HepG2 (cell line): ENCODE measurements around the gene NEDD4. TPM values are rescaled to one million over a fixed set of nuclear protein-coding genes. Genes with fewer than 3 reads are reported as not detected.

Experiments used
- ATAC-seq: fragments of 200-7000 bp; cut with Tn5 transposase; 3 replicates; pipeline ENCODE4 v1.9.1; 2020; ENCODE audit warnings: mild to moderate bottlenecking, moderate library complexity
- BruUV-seq: library from RNA; stranded (reverse); fragments of 400-500 nt; replicated peaks from 2 replicates; lab custom pipeline; 2021; lab: Mats Ljungman, UMichigan
- CTCF ChIA-PET: fragments of 300-600 bp; formaldehyde crosslinking; extraction: SDS; loops from one replicate; lab custom pipeline; 2021; ENCODE audit warnings: low total read pairs, inconsistent platforms, low intra/inter-chr PET ratio; lab: Yijun Ruan, JAX
- POLR2A ChIA-PET: fragments of 350-600 bp; sonication (Branson Sonifier 250); formaldehyde crosslinking; loops from one replicate; lab custom pipeline; 2020; ENCODE audit warnings: antibody characterized with exemption, inconsistent platforms; lab: Yijun Ruan, JAX
- DNase-seq: peaks from one replicate; pipeline ENCODE4 v3.0.0-alpha.2; 2015; ENCODE audit warnings: low spot score
- FAIRE-seq: peaks from 3 replicates; lab custom pipeline; 2011; peaks lifted over from hg19 to GRCh38; lab: Jason Lieb, UNC
- H2AFZ ChIP-seq: one replicate; pipeline ENCODE4 v1.6.1; 2011; ENCODE audit warnings: low read length, inconsistent platforms
- H3K27ac ChIP-seq: fragments of 300-600 bp; 3 replicates; pipeline ENCODE4 v1.8.0; 2011; ENCODE audit warnings: mixed run types, mild to moderate bottlenecking, mixed read lengths, low read length, inconsistent platforms; ENCODE audit not compliant: insufficient read depth; ENCODE audit errors: extremely low read length
- H3K27me3 ChIP-seq, 2 experiments: fragments of 200-600 bp in 1 of 2; 2 replicates in 1 of 2; 3 replicates in 1 of 2; pipeline versions ENCODE4 v1.6.0 to v1.8.0; 2011; ENCODE audit warnings: low read length in 2 of 2, mild to moderate bottlenecking in 2 of 2, moderate library complexity in 2 of 2, inconsistent platforms in 1 of 2; ENCODE audit not compliant: insufficient read depth in 2 of 2, control insufficient read depth in 1 of 2
- H3K36me3 ChIP-seq, 2 experiments: fragments of 200-600 bp in 1 of 2; replicated peaks in 1 of 2; 2 replicates in 1 of 2; 3 replicates in 1 of 2; pipeline versions ENCODE4 v1.5.1 to v1.8.0; 2011; ENCODE audit warnings: low read length in 2 of 2, inconsistent platforms in 1 of 2; ENCODE audit not compliant: insufficient read depth in 2 of 2, control insufficient read depth in 1 of 2
- H3K4me1 ChIP-seq: 2 replicates; pipeline ENCODE4 v1.5.1; 2012; ENCODE audit warnings: low read length, inconsistent platforms; ENCODE audit not compliant: insufficient read depth
- H3K4me2 ChIP-seq: 2 replicates; pipeline ENCODE4 v1.6.0; 2011; ENCODE audit warnings: low read depth, low read length, inconsistent platforms
- H3K4me3 ChIP-seq, 3 experiments: fragments of 200-600 bp in 1 of 3; sonication (generic), shearing (Covaris generic) in 1 of 3; replicated peaks in 1 of 3; 2 replicates each; pipeline ENCODE4 v1.5.1; 2011 to 2016; ENCODE audit warnings: low read length in 3 of 3, inconsistent platforms in 2 of 3, low read depth in 2 of 3, mild to moderate bottlenecking in 2 of 3, control low read depth in 1 of 3, mixed read lengths in 1 of 3; ENCODE audit not compliant: insufficient read depth in 1 of 3
- H3K79me2 ChIP-seq: one replicate; pipeline ENCODE4 v1.6.1; 2011; ENCODE audit warnings: low read length, inconsistent platforms; ENCODE audit not compliant: insufficient read depth
- H3K9ac ChIP-seq: 2 replicates; pipeline ENCODE4 v1.6.0; 2011; ENCODE audit warnings: mild to moderate bottlenecking, low read depth, low read length, inconsistent platforms; ENCODE audit not compliant: insufficient read depth
- H3K9me3 ChIP-seq: 2 replicates; pipeline ENCODE4 v1.5.1; 2012; ENCODE audit warnings: mild to moderate bottlenecking, low read length
- H4K20me1 ChIP-seq: 2 replicates; pipeline ENCODE4 v1.6.0; 2011; ENCODE audit warnings: inconsistent platforms, mild to moderate bottlenecking, low read length, moderate library complexity; ENCODE audit not compliant: insufficient read depth
- CAMTA2 ChIP-seq: sonication (generic); formaldehyde crosslinking; IDR thresholded peaks from 2 replicates; pipeline ENCODE4 v1.4.0; 2020; ENCODE audit warnings: mild to moderate bottlenecking, missing genetic modification reagents, borderline replicate concordance
- HOXA3 ChIP-seq: sonication (generic); formaldehyde crosslinking; IDR thresholded peaks from 2 replicates; pipeline ENCODE4 v1.5.0; 2020; ENCODE audit warnings: missing genetic modification reagents
- HOXA5 ChIP-seq: sonication (generic); formaldehyde crosslinking; IDR thresholded peaks from 2 replicates; pipeline ENCODE4 v1.4.0; 2020; ENCODE audit warnings: missing genetic modification reagents
- IRX3 ChIP-seq: sonication (generic); formaldehyde crosslinking; IDR thresholded peaks from 2 replicates; pipeline ENCODE4 v1.8.1; 2023; ENCODE audit warnings: mild to moderate bottlenecking, low read depth, missing genetic modification reagents, borderline replicate concordance
- KDM2A ChIP-seq: sonication (generic); formaldehyde crosslinking; IDR thresholded peaks from 2 replicates; pipeline ENCODE4 v1.4.0; 2020; ENCODE audit warnings: low read depth, missing genetic modification reagents, borderline replicate concordance
- KDM6A ChIP-seq: IDR thresholded peaks from 2 replicates; pipeline ENCODE4 v1.6.1; 2016; ENCODE audit warnings: low read depth
- PRPF4 ChIP-seq: fragments of 200-400 bp; formaldehyde crosslinking; IDR thresholded peaks from 2 replicates; pipeline ENCODE4 v1.6.1; 2016; ENCODE audit warnings: low read length, low read depth; ENCODE audit not compliant: poor library complexity, severe bottlenecking
- RARG ChIP-seq: sonication (generic); formaldehyde crosslinking; IDR thresholded peaks from 2 replicates; pipeline ENCODE4 v1.4.0; 2020; ENCODE audit warnings: low read depth, mild to moderate bottlenecking, missing genetic modification reagents
- TEAD3 ChIP-seq: optimal IDR thresholded peaks from 2 replicates; pipeline ENCODE3; 2016; ENCODE audit warnings: borderline replicate concordance
- TP53 ChIP-seq: sonication (generic); formaldehyde crosslinking; conservative IDR thresholded peaks from 2 replicates; pipeline ENCODE4 v1.4.0; 2020; ENCODE audit warnings: missing genetic modification reagents
- ZNF230 ChIP-seq: sonication (generic); formaldehyde crosslinking; IDR thresholded peaks from 2 replicates; pipeline ENCODE4 v1.4.0; 2020; ENCODE audit warnings: mild to moderate bottlenecking, missing genetic modification reagents
- WGBS: methylation state at CpG from one replicate; pipeline ENCODE4 v1.1.6; 2017; ENCODE audit warnings: low lambda C conversion rate; 5-methylcytosine and 5-hydroxymethylcytosine counted together
- in situ Hi-C: cut with HindIII; loops from 2 replicates; pipeline ENCODE4 v1.10.0; 2017; ENCODE audit warnings: low pct_unique_long_range_greater_than_20kb; ENCODE audit not compliant: extremely low pct_ligation_motif_present
- intact Hi-C: fragments of 100-400 bp; cut with micrococcal nuclease; formaldehyde crosslinking; loops from one replicate; pipeline ENCODE4 v1.10.0; 2022; ENCODE audit not compliant: unreplicated experiment
- polyA plus RNA-seq, 8 experiments: library from polyadenylated mRNA; depleted of rRNA in 3 of 8; stranded (reverse) in 7 of 8; unstranded in 1 of 8; fragments of >200 nt; fragmentation: Illumina TruSeq in 4 of 8; extraction: Trizol in 4 of 8; gene quantifications; 2 replicates each; pipeline versions ENCODE4 v1.2.1 to v1.2.3, GENCODE V29; 2011 to 2016; ENCODE audit warnings: low read depth in 4 of 8, missing spikeins in 1 of 8, mixed read lengths in 1 of 8; ENCODE audit not compliant: insufficient read depth in 1 of 8
- total RNA-seq, 5 experiments: library from RNA; depleted of rRNA; stranded (reverse); fragments of >200 nt; fragmentation: Illumina TruSeq; extraction: Trizol; gene quantifications; 2 replicates each; pipeline ENCODE4 v1.2.3, GENCODE V29; 2016; ENCODE audit warnings: low read depth in 1 of 5
- TF ChIP-seq, protein P1 (sequence below): sonication (generic); formaldehyde crosslinking; IDR thresholded peaks from 2 replicates; pipeline ENCODE4 v1.5.0; 2020; ENCODE audit warnings: mild to moderate bottlenecking, missing genetic modification reagents
- TF ChIP-seq, protein P2 (sequence below): sonication (generic); formaldehyde crosslinking; IDR thresholded peaks from 2 replicates; pipeline ENCODE4 v1.4.0; 2020; ENCODE audit warnings: missing genetic modification reagents
- TF ChIP-seq, protein P3 (sequence below): sonication (generic); formaldehyde crosslinking; IDR thresholded peaks from 2 replicates; pipeline ENCODE4 v1.8.1; 2023; ENCODE audit warnings: missing genetic modification reagents, inconsistent platforms, borderline replicate concordance
- TF ChIP-seq, protein P4 (sequence below): sonication (generic); formaldehyde crosslinking; conservative IDR thresholded peaks from 2 replicates; pipeline ENCODE4 v1.5.0; 2020; ENCODE audit warnings: missing genetic modification reagents
- TF ChIP-seq, protein P5 (sequence below): IDR thresholded peaks from 2 replicates; pipeline ENCODE4 v1.6.1; 2016; ENCODE audit warnings: mild to moderate bottlenecking, missing biosample characterization, missing genetic modification reagents

NEDD4 gene
- total and polyA plus RNA-seq, 2 of the 13 experiments (the other 11 are each of a cell fraction or from before 2014, with no cell fraction given) = 10.4 to 13.0 TPM

DNA sequence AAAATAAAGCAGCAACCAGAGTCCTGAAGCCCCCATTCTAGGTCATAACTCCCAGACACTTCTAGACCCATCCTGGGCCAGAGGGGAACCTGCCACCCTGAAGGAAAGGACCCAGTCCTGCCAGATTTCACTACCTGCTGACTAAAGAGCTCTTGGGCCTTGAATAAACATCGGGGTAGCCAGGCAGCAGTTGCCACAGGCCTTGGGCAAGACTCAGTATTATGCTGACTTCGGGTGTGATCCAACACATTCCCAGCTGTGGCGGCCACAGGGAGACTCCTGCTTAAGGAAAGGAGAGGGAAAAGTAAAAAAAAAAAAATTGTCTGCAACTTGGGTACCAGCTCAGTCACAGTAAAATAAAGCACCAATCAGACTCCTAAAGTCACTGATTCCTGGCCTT, 23.8 kb downstream of the NEDD4 start:
- no peaks in the 10 kb centered on the region for H3K27me3 ChIP-seq
- H3K9ac ChIP-seq = no peak overlapping the region
- no peak overlapping the region for H3K27ac ChIP-seq
- POLR2A ChIA-PET = no interaction called here
- no TSS peak for BruUV-seq
- peaks cover 7% of the 10 kb centered on the region for H3K79me2 ChIP-seq
- 71% methylated on average over 3 of the region's 3 CpGs for WGBS
- FAIRE-seq (no peak), DNase-seq (no peak), ATAC-seq (no peak; the same call in 2 of the 3 replicates)
- intact Hi-C loops (no loop called here), in situ Hi-C loops (no loop called here)
- H3K9me3 ChIP-seq = no peaks in the 10 kb centered on the region
- peaks cover 0 to 7% of the 10 kb centered on the region in 2 experiments; a peak in 1 of 5 replicates for H3K36me3 ChIP-seq
- H2AFZ ChIP-seq = no peak overlapping the region
- H3K4me1 ChIP-seq = peaks cover 21% of the 10 kb centered on the region; the same call in 1 of the 2 replicates
- H4K20me1 ChIP-seq = no peaks in the 10 kb centered on the region
- no peak overlapping the region for H3K4me3 ChIP-seq
- H3K4me2 ChIP-seq = no peak overlapping the region
- CTCF ChIA-PET = no interaction called here
- TF ChIP-seq, protein P1, sequence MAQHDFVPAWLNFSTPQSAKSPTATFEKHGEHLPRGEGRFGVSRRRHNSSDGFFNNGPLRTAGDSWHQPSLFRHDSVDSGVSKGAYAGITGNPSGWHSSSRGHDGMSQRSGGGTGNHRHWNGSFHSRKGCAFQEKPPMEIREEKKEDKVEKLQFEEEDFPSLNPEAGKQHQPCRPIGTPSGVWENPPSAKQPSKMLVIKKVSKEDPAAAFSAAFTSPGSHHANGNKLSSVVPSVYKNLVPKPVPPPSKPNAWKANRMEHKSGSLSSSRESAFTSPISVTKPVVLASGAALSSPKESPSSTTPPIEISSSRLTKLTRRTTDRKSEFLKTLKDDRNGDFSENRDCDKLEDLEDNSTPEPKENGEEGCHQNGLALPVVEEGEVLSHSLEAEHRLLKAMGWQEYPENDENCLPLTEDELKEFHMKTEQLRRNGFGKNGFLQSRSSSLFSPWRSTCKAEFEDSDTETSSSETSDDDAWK (CRISPR knock-in tag) = no peak
- TF ChIP-seq HOXA5 = no peak
- no peak for TF ChIP-seq TP53 (CRISPR knock-in tag)
- TF ChIP-seq KDM6A (CRISPR knock-in tag) = no peak
- no peak for TF ChIP-seq HOXA3 (CRISPR knock-in tag)
- TF ChIP-seq RARG (CRISPR knock-in tag) = no peak
- TF ChIP-seq, protein P2, sequence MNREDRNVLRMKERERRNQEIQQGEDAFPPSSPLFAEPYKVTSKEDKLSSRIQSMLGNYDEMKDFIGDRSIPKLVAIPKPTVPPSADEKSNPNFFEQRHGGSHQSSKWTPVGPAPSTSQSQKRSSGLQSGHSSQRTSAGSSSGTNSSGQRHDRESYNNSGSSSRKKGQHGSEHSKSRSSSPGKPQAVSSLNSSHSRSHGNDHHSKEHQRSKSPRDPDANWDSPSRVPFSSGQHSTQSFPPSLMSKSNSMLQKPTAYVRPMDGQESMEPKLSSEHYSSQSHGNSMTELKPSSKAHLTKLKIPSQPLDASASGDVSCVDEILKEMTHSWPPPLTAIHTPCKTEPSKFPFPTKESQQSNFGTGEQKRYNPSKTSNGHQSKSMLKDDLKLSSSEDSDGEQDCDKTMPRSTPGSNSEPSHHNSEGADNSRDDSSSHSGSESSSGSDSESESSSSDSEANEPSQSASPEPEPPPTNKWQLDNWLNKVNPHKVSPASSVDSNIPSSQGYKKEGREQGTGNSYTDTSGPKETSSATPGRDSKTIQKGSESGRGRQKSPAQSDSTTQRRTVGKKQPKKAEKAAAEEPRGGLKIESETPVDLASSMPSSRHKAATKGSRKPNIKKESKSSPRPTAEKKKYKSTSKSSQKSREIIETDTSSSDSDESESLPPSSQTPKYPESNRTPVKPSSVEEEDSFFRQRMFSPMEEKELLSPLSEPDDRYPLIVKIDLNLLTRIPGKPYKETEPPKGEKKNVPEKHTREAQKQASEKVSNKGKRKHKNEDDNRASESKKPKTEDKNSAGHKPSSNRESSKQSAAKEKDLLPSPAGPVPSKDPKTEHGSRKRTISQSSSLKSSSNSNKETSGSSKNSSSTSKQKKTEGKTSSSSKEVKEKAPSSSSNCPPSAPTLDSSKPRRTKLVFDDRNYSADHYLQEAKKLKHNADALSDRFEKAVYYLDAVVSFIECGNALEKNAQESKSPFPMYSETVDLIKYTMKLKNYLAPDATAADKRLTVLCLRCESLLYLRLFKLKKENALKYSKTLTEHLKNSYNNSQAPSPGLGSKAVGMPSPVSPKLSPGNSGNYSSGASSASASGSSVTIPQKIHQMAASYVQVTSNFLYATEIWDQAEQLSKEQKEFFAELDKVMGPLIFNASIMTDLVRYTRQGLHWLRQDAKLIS (CRISPR knock-in tag) = no peak
- TF ChIP-seq CAMTA2 (CRISPR knock-in tag) = no peak
- no peak for TF ChIP-seq ZNF230 (CRISPR knock-in tag)
- TF ChIP-seq, protein P3, sequence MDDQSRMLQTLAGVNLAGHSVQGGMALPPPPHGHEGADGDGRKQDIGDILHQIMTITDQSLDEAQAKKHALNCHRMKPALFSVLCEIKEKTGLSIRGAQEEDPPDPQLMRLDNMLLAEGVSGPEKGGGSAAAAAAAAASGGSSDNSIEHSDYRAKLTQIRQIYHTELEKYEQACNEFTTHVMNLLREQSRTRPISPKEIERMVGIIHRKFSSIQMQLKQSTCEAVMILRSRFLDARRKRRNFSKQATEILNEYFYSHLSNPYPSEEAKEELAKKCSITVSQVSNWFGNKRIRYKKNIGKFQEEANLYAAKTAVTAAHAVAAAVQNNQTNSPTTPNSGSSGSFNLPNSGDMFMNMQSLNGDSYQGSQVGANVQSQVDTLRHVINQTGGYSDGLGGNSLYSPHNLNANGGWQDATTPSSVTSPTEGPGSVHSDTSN = no peak
- TF ChIP-seq, protein P4, sequence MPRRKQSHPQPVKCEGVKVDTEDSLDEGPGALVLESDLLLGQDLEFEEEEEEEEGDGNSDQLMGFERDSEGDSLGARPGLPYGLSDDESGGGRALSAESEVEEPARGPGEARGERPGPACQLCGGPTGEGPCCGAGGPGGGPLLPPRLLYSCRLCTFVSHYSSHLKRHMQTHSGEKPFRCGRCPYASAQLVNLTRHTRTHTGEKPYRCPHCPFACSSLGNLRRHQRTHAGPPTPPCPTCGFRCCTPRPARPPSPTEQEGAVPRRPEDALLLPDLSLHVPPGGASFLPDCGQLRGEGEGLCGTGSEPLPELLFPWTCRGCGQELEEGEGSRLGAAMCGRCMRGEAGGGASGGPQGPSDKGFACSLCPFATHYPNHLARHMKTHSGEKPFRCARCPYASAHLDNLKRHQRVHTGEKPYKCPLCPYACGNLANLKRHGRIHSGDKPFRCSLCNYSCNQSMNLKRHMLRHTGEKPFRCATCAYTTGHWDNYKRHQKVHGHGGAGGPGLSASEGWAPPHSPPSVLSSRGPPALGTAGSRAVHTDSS (CRISPR knock-in tag) = no peak
- TF ChIP-seq IRX3 (CRISPR knock-in tag) = no peak
- no peak for TF ChIP-seq KDM2A (CRISPR knock-in tag)
- TF ChIP-seq, protein P5, sequence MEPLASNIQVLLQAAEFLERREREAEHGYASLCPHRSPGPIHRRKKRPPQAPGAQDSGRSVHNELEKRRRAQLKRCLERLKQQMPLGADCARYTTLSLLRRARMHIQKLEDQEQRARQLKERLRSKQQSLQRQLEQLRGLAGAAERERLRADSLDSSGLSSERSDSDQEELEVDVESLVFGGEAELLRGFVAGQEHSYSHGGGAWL (CRISPR knock-in tag) = no peak
- no peak for TF ChIP-seq PRPF4
- no peak for TF ChIP-seq TEAD3 (CRISPR knock-in tag)
